BE2C (cell line): Measurements from ENCODE around the gene GLB1L2.

ENCODE experiments used
- DNase-seq: peaks from one replicate; pipeline ENCODE4 v3.0.0-alpha.2; 2020
- H3K27me3 ChIP-seq: fragments of 250-450 bp; sonication (Bioruptor Pico); 2 replicates; pipeline ENCODE4 v1.5.1; 2020; ENCODE audit warnings: mild to moderate bottlenecking
- H3K36me3 ChIP-seq: fragments of 250-450 bp; sonication (Bioruptor Pico); 2 replicates; pipeline ENCODE4 v1.5.1; 2020; ENCODE audit warnings: mild to moderate bottlenecking
- H3K4me1 ChIP-seq: fragments of 250-450 bp; sonication (Bioruptor Pico); 2 replicates; pipeline ENCODE4 v1.5.1; 2020
- H3K4me3 ChIP-seq: 2 replicates; pipeline ENCODE4 v1.5.1; 2011; ENCODE audit warnings: low read depth, low read length
- H3K9me3 ChIP-seq: fragments of 250-450 bp; sonication (Bioruptor Pico); 2 replicates; pipeline ENCODE4 v1.5.1; 2020
- CTCF ChIP-seq: IDR thresholded peaks from 2 replicates; pipeline ENCODE4 v1.5.1; 2012; ENCODE audit warnings: mild to moderate bottlenecking, low read depth, low read length

GLB1L2 gene

DNA sequence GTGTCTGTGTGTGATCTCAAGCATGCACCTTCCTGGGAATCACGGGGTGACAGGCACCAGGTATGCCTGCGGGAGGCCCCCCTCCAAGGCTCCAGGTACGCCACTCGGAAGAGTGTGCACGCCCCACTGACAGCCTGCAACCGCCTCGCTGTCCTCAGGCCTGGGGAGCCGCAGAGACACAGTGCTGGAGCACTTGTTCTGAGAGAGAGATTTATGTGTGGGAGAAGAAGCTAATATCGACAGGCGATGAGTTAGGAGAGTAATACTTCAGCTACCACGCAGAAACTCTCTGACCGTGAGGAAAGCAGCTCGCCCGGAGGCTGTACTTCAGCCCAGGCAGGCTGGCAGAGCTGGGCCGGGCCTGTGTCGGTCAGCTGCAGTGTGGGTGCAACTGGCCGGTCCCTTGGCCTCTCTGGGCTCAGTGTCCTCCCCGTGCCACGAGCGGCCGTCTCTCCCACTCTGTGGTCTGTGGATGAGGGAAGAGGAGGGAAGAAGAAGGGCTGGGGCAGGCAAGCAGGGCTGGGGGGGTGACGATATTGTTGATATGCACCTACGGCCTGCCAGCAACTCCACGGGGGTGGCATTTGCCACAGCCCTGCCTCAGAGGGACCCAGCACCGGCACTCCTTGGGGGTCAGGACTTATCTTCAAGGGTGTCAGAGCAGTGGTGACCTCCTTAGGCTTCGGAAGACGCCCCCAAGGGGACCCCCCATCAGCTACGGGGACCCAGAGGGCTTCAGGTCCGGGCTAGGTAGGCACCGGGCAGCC, 73.0 kb downstream of the GLB1L2 start:
- Histone ChIP-seq H3K27me3 (peaks cover 10% of the 10 kb centered on the region), H3K36me3 (no peaks in the 10 kb centered on the region), H3K9me3 (no peaks in the 10 kb centered on the region), H3K4me3 (no peak overlapping the region), H3K4me1 (no peaks in the 10 kb centered on the region)
- no peak for TF ChIP-seq CTCF
- no peak for DNase-seq

DNA sequence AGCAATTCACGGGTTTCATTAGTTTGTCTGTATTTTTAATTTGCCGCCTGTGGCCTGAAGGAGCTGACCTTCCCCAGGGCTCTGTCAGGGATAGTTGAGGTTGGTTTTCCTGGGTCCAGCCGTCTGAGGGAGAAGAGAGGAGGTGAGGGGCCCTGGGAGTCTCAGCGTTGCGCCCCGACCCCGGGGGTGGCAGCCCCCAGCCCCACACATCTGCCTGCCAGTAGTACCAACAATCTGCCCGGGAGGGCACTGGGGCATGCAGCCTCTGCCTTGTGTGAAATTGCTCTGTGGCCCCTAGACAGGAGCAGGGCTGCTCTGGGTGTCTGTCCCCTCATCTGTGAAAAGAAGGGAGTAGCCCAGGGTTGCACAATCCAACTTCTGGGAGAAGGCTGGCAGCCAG, 73.6 kb downstream of the GLB1L2 start:
- Histone ChIP-seq H3K4me1 (no peaks in the 10 kb centered on the region), H3K36me3 (no peaks in the 10 kb centered on the region), H3K9me3 (no peaks in the 10 kb centered on the region), H3K27me3 (peaks cover 17% of the 10 kb centered on the region), H3K4me3 (no peak overlapping the region)
- TF ChIP-seq CTCF: no peak
- no peak for DNase-seq

DNA sequence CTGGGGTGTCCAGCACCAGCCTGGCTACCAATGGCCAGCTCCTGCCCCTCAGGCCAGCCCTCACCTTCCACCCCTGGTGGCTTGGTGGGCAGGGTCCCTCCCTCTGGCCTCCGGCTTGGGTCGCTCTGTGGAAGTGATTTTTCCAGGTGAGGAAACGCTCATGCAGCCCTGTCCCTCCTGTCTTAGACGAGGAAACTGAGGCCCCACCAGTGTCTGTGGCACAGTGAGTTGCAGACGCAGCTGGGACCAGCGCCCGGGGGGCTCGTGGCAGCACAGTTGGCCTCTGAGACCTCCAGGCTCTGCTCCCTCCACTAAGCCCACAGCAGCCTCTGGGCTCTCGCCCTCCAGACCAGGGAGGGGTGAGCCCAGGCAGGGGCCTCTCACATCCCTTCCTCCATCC, 74.1 kb downstream of the GLB1L2 start:
- no peak for TF ChIP-seq CTCF
- no peaks in the 10 kb centered on the region for H3K4me1 ChIP-seq
- H3K27me3 ChIP-seq: peaks cover 21% of the 10 kb centered on the region
- no peak overlapping the region for H3K4me3 ChIP-seq
- DNase-seq: no peak
- H3K36me3 ChIP-seq: no peaks in the 10 kb centered on the region
- no peaks in the 10 kb centered on the region for H3K9me3 ChIP-seq

- no peaks in the 10 kb centered on the region for H3K9me3 ChIP-seq
- H3K36me3 ChIP-seq: no peaks in the 10 kb centered on the region
- TF ChIP-seq CTCF: no peak
- no peak for DNase-seq
- H3K27me3 ChIP-seq: peaks cover 28% of the 10 kb centered on the region
- H3K4me1 ChIP-seq: no peaks in the 10 kb centered on the region
- no peak overlapping the region for H3K4me3 ChIP-seq
These were observed 74.7 kb downstream of the GLB1L2 start for GRCh38 chr11:134406264-134407185.

GRCh38 chr11:134407321-134407828, 75.6 kb downstream of the GLB1L2 start:
- DNase-seq: no peak
- Histone ChIP-seq H3K4me3 (no peak overlapping the region), H3K27me3 (peaks cover 29% of the 10 kb centered on the region), H3K36me3 (no peaks in the 10 kb centered on the region), H3K9me3 (no peaks in the 10 kb centered on the region), H3K4me1 (no peaks in the 10 kb centered on the region)
- no peak for TF ChIP-seq CTCF
